ENCODE results near the gene OPN3. TPM values are rescaled to one million over a fixed set of nuclear protein-coding genes. Genes with fewer than 3 reads are reported as not detected.

Gene OPN3
- polyA plus RNA-seq, 2 of the 4 experiments (the other 2 are of a cell fraction), result 41.0 to 144 TPM

GRCh38 chr1:241640867-241641622 lies 876 bp upstream of the OPN3 start:
- CTCF ChIA-PET, result interaction anchor here (0.9 to 2.3 kb wide), 5 partner anchors 12 to 36 kb away, joined by 3 to 11 read pairs (median 8); no protein-coding TSS in a partner anchor
- peak overlapping the region; percentile 89 to 98 for H3K27ac ChIP-seq

DNA sequence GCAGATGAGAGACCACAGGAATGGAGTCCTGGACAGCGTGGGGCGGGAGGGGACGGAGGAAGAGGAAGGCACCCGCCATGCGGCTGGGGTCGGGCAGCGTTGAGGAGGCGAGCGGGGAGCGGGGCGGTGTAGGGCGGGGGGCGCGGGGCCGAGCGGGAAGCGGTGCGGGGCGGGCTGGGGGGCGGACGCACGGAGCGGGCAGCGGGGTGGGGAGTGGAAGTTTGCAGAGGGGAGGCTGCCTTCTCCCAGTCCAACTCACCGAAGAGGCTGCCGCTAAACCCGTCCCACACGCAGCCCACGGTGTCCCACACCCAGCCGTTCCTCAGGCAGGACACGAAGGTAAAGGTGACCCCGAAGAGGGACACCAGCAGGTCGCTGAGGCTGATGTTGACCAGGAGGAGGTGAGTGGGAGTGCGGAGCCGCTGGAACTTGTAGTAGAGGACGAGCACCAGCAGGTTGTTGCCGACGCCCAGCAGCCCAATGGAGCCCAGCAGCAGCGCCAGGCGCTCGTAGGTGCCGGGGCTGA lies 483 bp downstream of the OPN3 start:
- POLR2A ChIA-PET, result interaction anchor here (0.6 to 1.8 kb wide), 7 partner anchors 10 to 85 kb away, joined by 3 to 9 read pairs (median 4); partner anchors contain the start of gene WDR64
- WGBS (ENCODE audit: missing lambda C conversion rate), result 0% methylated on average over 23 of the region's 42 CpGs

More at GRCh38 chr1:241640867-241641622, 876 bp upstream of the OPN3 start:
- H3K4me2 ChIP-seq, result peak overlapping the region; percentile 75
- FAIRE-seq (no peak), ATAC-seq (peak; percentile 57 to 64), DNase-seq (ENCODE audit: low read depth in 1 of 2, low spot score in 1 of 2) (peak; percentile 51 to 94)
- H3K4me3 ChIP-seq, result peak overlapping the region; percentile 74
- WGBS (ENCODE audit: missing lambda C conversion rate), result 40% methylated on average over 9 of the region's 9 CpGs
- POLR2A ChIA-PET, result interaction anchor here (0.6 to 1.8 kb wide), 11 partner anchors 12 to 927 kb away, joined by 3 to 9 read pairs (median 4); partner anchors contain the start of genes FH and WDR64
- no peaks in the 10 kb centered on the region; the same call in 1 of the 3 replicates for H3K9me3 ChIP-seq
- H3K4me1 ChIP-seq, result peaks cover 41% of the 10 kb centered on the region
- TF ChIP-seq CHD4 (IDR thresholded peaks at IDR 0.05; ENCODE audit: borderline replicate concordance) (no peak), EP300 (IDR thresholded peaks at IDR 0.05) (peak; percentile 79 to 86; a peak in 4 of 5 replicates), ZSCAN20 (CRISPR knock-in tag; IDR thresholded peaks at IDR 0.05) (0 out of 2 replicates have a peak, but pooled peaks have one; percentile 47), HOXB13 (CRISPR knock-in tag; IDR thresholded peaks at IDR 0.05; ENCODE audit: low read depth) (no peak), RFX5 (IDR thresholded peaks at IDR 0.05) (peak; percentile 64; the same call in 1 of the 2 replicates), GATA3 (IDR thresholded peaks at IDR 0.05; ENCODE audit: borderline replicate concordance) (peak; percentile 58; the same call in 1 of the 2 replicates), ZC3H11A (IDR thresholded peaks at IDR 0.05) (no peak), HDAC2 (IDR thresholded peaks at IDR 0.05) (no peak), FOSL2 (IDR thresholded peaks at IDR 0.05) (no peak; the same call in 1 of the 2 replicates), FOSL2 (CRISPR knock-in tag; IDR thresholded peaks at IDR 0.05) (0 out of 2 replicates have a peak, but pooled peaks have one; percentile 14), RNF2 (IDR thresholded peaks at IDR 0.05; ENCODE audit: borderline replicate concordance, low read depth) (no peak), POLR2AphosphoS2 (conservative IDR thresholded peaks at IDR 0.05; ENCODE audit: low read length) (no peak), PHF8 (IDR thresholded peaks at IDR 0.05; ENCODE audit: borderline replicate concordance, low read depth) (no peak), FOXS1 (CRISPR knock-in tag; IDR thresholded peaks at IDR 0.05) (no peak), NPAS2 (CRISPR knock-in tag; IDR thresholded peaks at IDR 0.05; ENCODE audit: borderline replicate concordance) (0 out of 2 replicates have a peak, but pooled peaks have one; percentile 18), TP53 (CRISPR knock-in tag; IDR thresholded peaks at IDR 0.05) (no peak), CEBPB (IDR thresholded peaks at IDR 0.05) (peak; percentile 94 to 96)
- TF ChIP-seq, protein P1, sequence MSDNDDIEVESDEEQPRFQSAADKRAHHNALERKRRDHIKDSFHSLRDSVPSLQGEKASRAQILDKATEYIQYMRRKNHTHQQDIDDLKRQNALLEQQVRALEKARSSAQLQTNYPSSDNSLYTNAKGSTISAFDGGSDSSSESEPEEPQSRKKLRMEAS (IDR thresholded peaks at IDR 0.05), result peak; percentile 41; the same call in 1 of the 2 replicates
- TF ChIP-seq, protein P2, sequence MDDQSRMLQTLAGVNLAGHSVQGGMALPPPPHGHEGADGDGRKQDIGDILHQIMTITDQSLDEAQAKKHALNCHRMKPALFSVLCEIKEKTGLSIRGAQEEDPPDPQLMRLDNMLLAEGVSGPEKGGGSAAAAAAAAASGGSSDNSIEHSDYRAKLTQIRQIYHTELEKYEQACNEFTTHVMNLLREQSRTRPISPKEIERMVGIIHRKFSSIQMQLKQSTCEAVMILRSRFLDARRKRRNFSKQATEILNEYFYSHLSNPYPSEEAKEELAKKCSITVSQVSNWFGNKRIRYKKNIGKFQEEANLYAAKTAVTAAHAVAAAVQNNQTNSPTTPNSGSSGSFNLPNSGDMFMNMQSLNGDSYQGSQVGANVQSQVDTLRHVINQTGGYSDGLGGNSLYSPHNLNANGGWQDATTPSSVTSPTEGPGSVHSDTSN (IDR thresholded peaks at IDR 0.05), result 0 out of 2 replicates have a peak, but pooled peaks have one; percentile 42
- TF ChIP-seq, protein P3, sequence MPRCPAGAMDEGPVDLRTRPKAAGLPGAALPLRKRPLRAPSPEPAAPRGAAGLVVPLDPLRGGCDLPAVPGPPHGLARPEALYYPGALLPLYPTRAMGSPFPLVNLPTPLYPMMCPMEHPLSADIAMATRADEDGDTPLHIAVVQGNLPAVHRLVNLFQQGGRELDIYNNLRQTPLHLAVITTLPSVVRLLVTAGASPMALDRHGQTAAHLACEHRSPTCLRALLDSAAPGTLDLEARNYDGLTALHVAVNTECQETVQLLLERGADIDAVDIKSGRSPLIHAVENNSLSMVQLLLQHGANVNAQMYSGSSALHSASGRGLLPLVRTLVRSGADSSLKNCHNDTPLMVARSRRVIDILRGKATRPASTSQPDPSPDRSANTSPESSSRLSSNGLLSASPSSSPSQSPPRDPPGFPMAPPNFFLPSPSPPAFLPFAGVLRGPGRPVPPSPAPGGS (IDR thresholded peaks at IDR 0.05), result no peak; the same call in 2 of the 3 replicates
- TF ChIP-seq, protein P4, sequence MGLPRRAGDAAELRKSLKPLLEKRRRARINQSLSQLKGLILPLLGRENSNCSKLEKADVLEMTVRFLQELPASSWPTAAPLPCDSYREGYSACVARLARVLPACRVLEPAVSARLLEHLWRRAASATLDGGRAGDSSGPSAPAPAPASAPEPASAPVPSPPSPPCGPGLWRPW (IDR thresholded peaks at IDR 0.05), result peak; percentile 83

More for the DNA sequence above, 483 bp downstream of the OPN3 start:
- H3K27ac ChIP-seq, result peak overlapping the region; percentile 89 to 98
- CTCF ChIA-PET, result interaction anchor here (1.5 to 4.2 kb wide), 4 partner anchors 13 to 34 kb away, joined by 8 to 24 read pairs (median 10); no protein-coding TSS in a partner anchor
- ATAC-seq (peak; percentile 67 to 78), FAIRE-seq (no peak), DNase-seq (ENCODE audit: low read depth in 1 of 2, low spot score in 1 of 2) (peak; percentile 65 to 67)
- H3K9me3 ChIP-seq, result no peaks in the 10 kb centered on the region; the same call in 1 of the 3 replicates
- peak overlapping the region; percentile 88 for H3K4me2 ChIP-seq
- H3K4me3 ChIP-seq, result peak overlapping the region; percentile 74
- TF ChIP-seq ZC3H11A (IDR thresholded peaks at IDR 0.05) (no peak), HOXA7 (CRISPR knock-in tag; IDR thresholded peaks at IDR 0.05) (no peak), PHF8 (IDR thresholded peaks at IDR 0.05; ENCODE audit: borderline replicate concordance, low read depth) (peak; percentile 48; the same call in 1 of the 2 replicates), HOXB5 (CRISPR knock-in tag; IDR thresholded peaks at IDR 0.05) (no peak), TP53 (CRISPR knock-in tag; IDR thresholded peaks at IDR 0.05) (no peak), NFE2L2 (conservative IDR thresholded peaks at IDR 0.05; ENCODE audit: low read length) (no peak), HDAC2 (IDR thresholded peaks at IDR 0.05) (no peak), JUNB (IDR thresholded peaks at IDR 0.05) (no peak), SMC3 (IDR thresholded peaks at IDR 0.05) (peak; percentile 24; the same call in 1 of the 3 replicates)
- TF ChIP-seq, protein P5, sequence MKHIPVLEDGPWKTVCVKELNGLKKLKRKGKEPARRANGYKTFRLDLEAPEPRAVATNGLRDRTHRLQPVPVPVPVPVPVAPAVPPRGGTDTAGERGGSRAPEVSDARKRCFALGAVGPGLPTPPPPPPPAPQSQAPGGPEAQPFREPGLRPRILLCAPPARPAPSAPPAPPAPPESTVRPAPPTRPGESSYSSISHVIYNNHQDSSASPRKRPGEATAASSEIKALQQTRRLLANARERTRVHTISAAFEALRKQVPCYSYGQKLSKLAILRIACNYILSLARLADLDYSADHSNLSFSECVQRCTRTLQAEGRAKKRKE (CRISPR knock-in tag; IDR thresholded peaks at IDR 0.05; ENCODE audit: low read depth), result no peak
- peaks cover 41% of the 10 kb centered on the region for H3K4me1 ChIP-seq
